Gastrocnemius medialis (tissue), 4 donors: ENCODE measurements around the gene CHSY1. TPM values are rescaled to one million over a fixed set of nuclear protein-coding genes. Genes with fewer than 3 reads are reported as not detected.

Experiments
- ATAC-seq, 2 donors: fragments of 150-250 bp; one replicate each; pipeline ENCODE4 v1.9.1; 2016
- DNase-seq, 2 donors: peaks; one replicate each; pipeline ENCODE4 v3.0.0-alpha.2; 2019
- H3K27ac ChIP-seq, 4 donors: fragments of 200-600 bp; sonication (generic); 1 replicate in 1 of 4; 2 replicates in 3 of 4; pipeline ENCODE4 v1.5.1; 2016 to 2018; ENCODE audit warnings: mild to moderate bottlenecking in 2 of 4, moderate library complexity in 1 of 4
- H3K27me3 ChIP-seq, 3 donors: fragments of 200-600 bp; sonication (generic) in 2 of 3; 1 replicate in 1 of 3; 2 replicates in 2 of 3; pipeline versions ENCODE4 v1.5.1 to v1.6.0; 2016 to 2019; ENCODE audit warnings: mild to moderate bottlenecking in 1 of 3, moderate library complexity in 1 of 3
- H3K36me3 ChIP-seq, 2 donors: fragments of 200-600 bp; sonication (generic) in 1 of 2; one replicate each; pipeline ENCODE4 v1.5.1; 2017 to 2018
- H3K4me1 ChIP-seq, 2 donors: fragments of 200-600 bp; sonication (generic) in 1 of 2; one replicate each; pipeline ENCODE4 v1.5.1; 2016 to 2017; ENCODE audit warnings: mild to moderate bottlenecking in 2 of 2
- H3K4me3 ChIP-seq, 4 donors: fragments of 200-600 bp; sonication (generic) in 3 of 4; 1 replicate in 1 of 4; 2 replicates in 3 of 4; pipeline ENCODE4 v1.5.1; 2016 to 2019; ENCODE audit warnings: mild to moderate bottlenecking in 2 of 4
- H3K9me3 ChIP-seq, 3 donors: fragments of 200-600 bp; sonication (generic) in 2 of 3; 1 replicate in 1 of 3; 2 replicates in 2 of 3; pipeline ENCODE4 v1.5.1; 2016 to 2019
- CTCF ChIP-seq, 5 experiments: fragments of 450-650 bp in 3 of 5; fragments of 200-600 bp in 2 of 5; sonication (generic) in 2 of 5; IDR thresholded peaks in 4 of 5; conservative IDR thresholded peaks in 1 of 5; 1 replicate in 4 of 5; 2 replicates in 1 of 5; pipeline ENCODE4 v1.5.1; 2016 to 2019; ENCODE audit warnings: antibody characterized with exemption in 5 of 5, mild to moderate bottlenecking in 3 of 5, moderate library complexity in 3 of 5
- POLR2A ChIP-seq, 2 donors: fragments of 450-650 bp; IDR thresholded peaks; one replicate each; pipeline ENCODE4 v1.6.1; 2017; ENCODE audit warnings: antibody characterized with exemption in 2 of 2, mild to moderate bottlenecking in 2 of 2, moderate library complexity in 2 of 2
- in situ Hi-C, 4 donors: fragments of 200-750 bp; cut with MboI; loops; one replicate each; pipeline versions ENCODE4 v1.15.0 to v1.8.0; 2017; ENCODE audit warnings: low sequenced_read_pairs in 4 of 4
- intact Hi-C: fragments of 100-400 bp; cut with DNase I; formaldehyde crosslinking; loops from one replicate; pipeline ENCODE4 v1.15.1; 2023; ENCODE audit warnings: low total_unique reads
- total RNA-seq, 4 donors: library from RNA; depleted of rRNA; stranded (reverse); fragments of >200 nt; gene quantifications; one replicate each; pipeline versions ENCODE4 v1.1.0 to v1.2.3, GENCODE V29; 2016

The CHSY1 gene
- total RNA-seq, 4 donors from 2014 or later: 4.6 to 8.3 (median 7.1) TPM

- H3K27ac ChIP-seq: no peak overlapping the region
- H3K36me3 ChIP-seq: no peaks in the 10 kb centered on the region
- no peak overlapping the region for H3K4me3 ChIP-seq
- H3K4me1 ChIP-seq: peaks cover 5% of the 10 kb centered on the region in 2 donors
- no peak for ATAC-seq
- intact Hi-C loops: no loop called here
- TF ChIP-seq POLR2A (IDR thresholded peaks at IDR 0.05) (no peak), CTCF (IDR thresholded peaks at IDR 0.05 in 4 of 5, conservative IDR thresholded peaks at IDR 0.05 in 1 of 5) (no peak)
- DNase-seq: no peak
- in situ Hi-C loops: no loop called here
- peaks cover 0 to 9% (median 0%) of the 10 kb centered on the region in 3 donors for H3K9me3 ChIP-seq
- H3K27me3 ChIP-seq: no peaks in the 10 kb centered on the region
Observed at GRCh38 chr15:101161656-101162055, 90.2 kb downstream of the CHSY1 start.

GRCh38 chr15:101159936-101160815 lies 91.7 kb downstream of the CHSY1 start:
- no peak for TF ChIP-seq POLR2A (IDR thresholded peaks at IDR 0.05)
- no peak for TF ChIP-seq CTCF (IDR thresholded peaks at IDR 0.05 in 4 of 5, conservative IDR thresholded peaks at IDR 0.05 in 1 of 5)
- peaks cover 3 to 5% of the 10 kb centered on the region in 2 donors for H3K4me1 ChIP-seq
- H3K36me3 ChIP-seq: no peaks in the 10 kb centered on the region
- in situ Hi-C loops: no loop called here
- intact Hi-C loops: no loop called here
- no peaks in the 10 kb centered on the region for H3K9me3 ChIP-seq
- H3K4me3 ChIP-seq: no peak overlapping the region
- no peak for ATAC-seq
- no peak overlapping the region for H3K27ac ChIP-seq
- DNase-seq: no peak
- no peaks in the 10 kb centered on the region for H3K27me3 ChIP-seq

- peaks cover 3 to 5% of the 10 kb centered on the region in 2 donors for H3K4me1 ChIP-seq
- H3K27me3 ChIP-seq: no peaks in the 10 kb centered on the region
- in situ Hi-C loops: no loop called here
- H3K4me3 ChIP-seq: no peak overlapping the region
- H3K36me3 ChIP-seq: no peaks in the 10 kb centered on the region
- no peak overlapping the region for H3K27ac ChIP-seq
- TF ChIP-seq CTCF (IDR thresholded peaks at IDR 0.05 in 4 of 5, conservative IDR thresholded peaks at IDR 0.05 in 1 of 5): no peak
- no peak for TF ChIP-seq POLR2A (IDR thresholded peaks at IDR 0.05)
- DNase-seq (no peak), ATAC-seq (no peak)
- H3K9me3 ChIP-seq: no peaks in the 10 kb centered on the region
- intact Hi-C loops: no loop called here
Observed at GRCh38 chr15:101159096-101159935, 92.5 kb downstream of the CHSY1 start.

- H3K9me3 ChIP-seq: no peaks in the 10 kb centered on the region
- no peak for DNase-seq
Observed at GRCh38 chr15:101158166-101159095, 93.4 kb downstream of the CHSY1 start.

More at GRCh38 chr15:101158166-101159095, 93.4 kb downstream of the CHSY1 start:
- Histone ChIP-seq H3K27me3 (no peaks in the 10 kb centered on the region), H3K4me1 (peaks cover 3 to 5% of the 10 kb centered on the region in 2 donors), H3K4me3 (no peak overlapping the region), H3K27ac (no peak overlapping the region), H3K36me3 (no peaks in the 10 kb centered on the region)
- TF ChIP-seq CTCF (IDR thresholded peaks at IDR 0.05 in 4 of 5, conservative IDR thresholded peaks at IDR 0.05 in 1 of 5) (no peak), POLR2A (IDR thresholded peaks at IDR 0.05) (no peak)
- in situ Hi-C loops: no loop called here
- intact Hi-C loops: no loop called here
- no peak for ATAC-seq
